Immature natural killer cell (primary cell): ENCODE measurements around the gene CIRBP. TPM values are rescaled to one million over a fixed set of nuclear protein-coding genes. Genes with fewer than 3 reads are reported as not detected.

Experiments used
- DNase-seq, 3 donors: peaks; one replicate each; pipeline ENCODE4 v3.0.0; 2022; ENCODE audit warnings: mixed read lengths in 1 of 3
- H3K27ac Mint-ChIP-seq, 6 donors: one replicate each; pipeline ENCODE4 v1.8.0; 2020; ENCODE audit warnings: mixed read lengths in 6 of 6, mild to moderate bottlenecking in 5 of 6, inconsistent platforms in 4 of 6, moderate library complexity in 3 of 6
- H3K27me3 Mint-ChIP-seq, 3 donors: one replicate each; pipeline ENCODE4 v1.8.0; 2020 to 2021; ENCODE audit warnings: low read depth in 3 of 3, mild to moderate bottlenecking in 3 of 3, mixed read lengths in 3 of 3, moderate library complexity in 3 of 3, inconsistent platforms in 1 of 3
- H3K36me3 Mint-ChIP-seq, 3 donors: one replicate each; pipeline ENCODE4 v1.8.0; 2020; ENCODE audit warnings: mixed read lengths in 3 of 3, inconsistent platforms in 2 of 3, mild to moderate bottlenecking in 2 of 3
- H3K4me1 Mint-ChIP-seq, 2 donors: one replicate each; pipeline ENCODE4 v1.8.0; 2020; ENCODE audit warnings: inconsistent platforms in 2 of 2, mild to moderate bottlenecking in 2 of 2, mixed read lengths in 2 of 2, moderate library complexity in 1 of 2
- H3K4me3 Mint-ChIP-seq, 5 donors: one replicate each; pipeline ENCODE4 v1.8.0; 2020; ENCODE audit warnings: mild to moderate bottlenecking in 5 of 5, mixed read lengths in 5 of 5, inconsistent platforms in 3 of 5, moderate library complexity in 3 of 5
- H3K9me3 Mint-ChIP-seq, 6 donors: one replicate each; pipeline ENCODE4 v1.8.0; 2020; ENCODE audit warnings: mild to moderate bottlenecking in 6 of 6, mixed read lengths in 6 of 6, inconsistent platforms in 4 of 6, moderate library complexity in 3 of 6
- polyA plus RNA-seq, 3 donors: library from polyadenylated mRNA; unstranded; fragments of 300-500 nt; fragmentation: Illumina TruSeq; gene quantifications; one replicate each; pipeline ENCODE4 v1.2.3, GENCODE V29; 2021

The CIRBP gene
- polyA plus RNA-seq, 3 donors from 2014 or later: 146 to 246 (median 197) TPM

DNA sequence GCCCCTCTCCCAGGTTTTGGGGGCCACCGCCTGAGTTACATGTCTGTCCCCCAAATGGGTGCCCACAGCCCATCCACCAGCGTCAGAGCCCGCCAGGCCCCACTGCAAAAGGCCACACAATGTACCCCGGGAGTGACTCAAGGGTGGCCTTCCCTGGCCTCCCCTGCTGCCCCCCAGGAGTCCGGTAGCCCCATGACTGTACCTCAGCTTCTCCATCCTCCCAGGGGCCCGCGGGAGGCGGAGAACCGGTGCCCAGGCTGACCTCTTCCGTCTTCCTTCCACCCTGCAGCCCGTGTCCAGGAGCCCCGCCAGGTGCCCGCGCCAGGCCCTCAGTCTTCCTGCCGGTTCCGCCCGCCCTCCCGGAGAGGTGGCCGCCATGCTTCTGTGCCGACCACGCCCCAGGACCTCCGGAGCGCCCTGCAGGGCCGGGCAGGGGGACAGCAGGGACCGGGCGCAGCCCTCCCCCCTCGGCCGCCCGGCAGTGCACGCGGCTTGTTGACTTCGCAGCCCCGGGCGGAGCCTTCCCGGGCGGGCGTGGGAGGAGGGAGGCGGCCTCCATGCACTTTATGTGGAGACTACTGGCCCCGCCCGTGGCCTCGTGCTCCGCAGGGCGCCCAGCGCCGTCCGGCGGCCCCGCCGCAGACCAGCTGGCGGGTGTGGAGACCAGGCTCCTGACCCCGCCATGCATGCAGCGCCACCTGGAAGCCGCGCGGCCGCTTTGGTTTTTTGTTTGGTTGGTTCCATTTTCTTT is 41.7 kb upstream of the CIRBP start:
- H3K4me3 Mint-ChIP-seq: no peak overlapping the region
- H3K36me3 Mint-ChIP-seq: no peaks in the 10 kb centered on the region
- no peaks in the 10 kb centered on the region for H3K9me3 Mint-ChIP-seq
- no peaks in the 10 kb centered on the region for H3K4me1 Mint-ChIP-seq
- H3K27me3 Mint-ChIP-seq: peaks cover 0 to 2% (median 1%) of the 10 kb centered on the region in 3 donors
- no peak for DNase-seq
- no peak overlapping the region for H3K27ac Mint-ChIP-seq

GRCh38 chr19:1228161-1228957 is 40.8 kb upstream of the CIRBP start:
- Mint-ChIP-seq H3K36me3 (no peaks in the 10 kb centered on the region), H3K4me1 (no peaks in the 10 kb centered on the region), H3K27me3 (peaks cover 0 to 4% (median 1%) of the 10 kb centered on the region in 3 donors), H3K27ac (no peak overlapping the region), H3K4me3 (no peak overlapping the region), H3K9me3 (no peaks in the 10 kb centered on the region)
- DNase-seq: no peak

GRCh38 chr19:1229056-1229923 is 39.8 kb upstream of the CIRBP start:
- Mint-ChIP-seq H3K4me1 (no peaks in the 10 kb centered on the region), H3K27ac (no peak overlapping the region), H3K27me3 (peaks cover 0 to 4% (median 3%) of the 10 kb centered on the region in 3 donors), H3K36me3 (no peaks in the 10 kb centered on the region), H3K4me3 (no peak overlapping the region), H3K9me3 (no peaks in the 10 kb centered on the region)
- no peak for DNase-seq

- Mint-ChIP-seq H3K4me1 (no peaks in the 10 kb centered on the region), H3K27ac (no peak overlapping the region), H3K36me3 (no peaks in the 10 kb centered on the region), H3K4me3 (no peak overlapping the region), H3K27me3 (peaks cover 0 to 4% (median 3%) of the 10 kb centered on the region in 3 donors), H3K9me3 (no peaks in the 10 kb centered on the region)
- no peak for DNase-seq
Measured at GRCh38 chr19:1229924-1230782, 39.0 kb upstream of the CIRBP start.

- H3K4me3 Mint-ChIP-seq: no peak overlapping the region
- H3K9me3 Mint-ChIP-seq: no peaks in the 10 kb centered on the region
- H3K27me3 Mint-ChIP-seq: peaks cover 0 to 5% (median 3%) of the 10 kb centered on the region in 3 donors
- H3K36me3 Mint-ChIP-seq: no peaks in the 10 kb centered on the region
- DNase-seq: no peak
- H3K27ac Mint-ChIP-seq: no peak overlapping the region
- H3K4me1 Mint-ChIP-seq: no peaks in the 10 kb centered on the region
Measured at GRCh38 chr19:1230783-1231489, 38.2 kb upstream of the CIRBP start.

DNA sequence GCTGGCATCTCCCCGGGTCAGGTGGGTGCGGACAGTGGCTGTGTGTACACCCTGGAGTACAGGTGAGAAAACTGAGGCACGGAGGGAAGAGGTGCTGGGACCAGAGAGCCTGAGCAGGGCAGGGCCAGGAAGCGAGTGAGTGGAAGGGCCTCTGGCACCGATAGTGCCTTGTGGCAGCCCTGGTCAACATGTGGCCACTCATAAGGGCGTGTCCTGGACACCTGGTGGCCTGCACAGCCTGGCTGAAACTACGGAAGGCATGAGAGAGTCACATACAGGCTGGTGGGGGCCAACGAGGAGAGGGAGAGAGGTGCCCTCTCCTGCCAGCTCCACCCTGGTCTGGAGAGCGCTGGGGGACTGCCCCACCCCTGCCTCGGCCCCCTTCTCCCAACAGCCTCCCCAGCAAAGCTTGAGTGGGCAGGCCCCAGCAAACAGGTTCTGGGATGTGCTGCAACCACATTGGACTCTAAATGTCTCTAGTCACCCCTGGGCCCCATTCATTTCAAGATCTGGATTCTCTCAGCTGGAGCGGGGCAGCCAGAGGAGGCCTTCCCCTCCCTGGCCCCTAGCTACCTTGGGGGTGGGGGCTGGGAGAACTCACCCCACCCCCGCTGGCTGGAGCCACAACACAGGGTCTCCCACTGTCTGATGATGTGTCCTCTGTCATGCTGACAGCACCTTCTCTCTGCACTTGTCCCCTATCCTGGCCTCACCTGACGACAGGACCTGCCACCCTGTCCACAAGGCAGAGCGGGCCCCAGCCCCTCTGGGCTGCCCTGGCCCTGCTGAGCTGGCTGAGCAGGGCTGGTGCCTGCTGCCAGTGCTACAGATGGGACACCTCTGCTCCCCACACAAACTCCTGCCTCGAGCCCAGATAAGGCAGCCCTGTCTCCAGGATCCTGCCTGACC is 37.1 kb upstream of the CIRBP start:
- Mint-ChIP-seq H3K9me3 (no peaks in the 10 kb centered on the region), H3K36me3 (no peaks in the 10 kb centered on the region), H3K4me3 (no peak overlapping the region), H3K27me3 (peaks cover 0 to 5% (median 3%) of the 10 kb centered on the region in 3 donors), H3K27ac (peak overlapping the region in 2 of 6 donors; percentile 49 to 58), H3K4me1 (no peaks in the 10 kb centered on the region)
- no peak for DNase-seq

DNA sequence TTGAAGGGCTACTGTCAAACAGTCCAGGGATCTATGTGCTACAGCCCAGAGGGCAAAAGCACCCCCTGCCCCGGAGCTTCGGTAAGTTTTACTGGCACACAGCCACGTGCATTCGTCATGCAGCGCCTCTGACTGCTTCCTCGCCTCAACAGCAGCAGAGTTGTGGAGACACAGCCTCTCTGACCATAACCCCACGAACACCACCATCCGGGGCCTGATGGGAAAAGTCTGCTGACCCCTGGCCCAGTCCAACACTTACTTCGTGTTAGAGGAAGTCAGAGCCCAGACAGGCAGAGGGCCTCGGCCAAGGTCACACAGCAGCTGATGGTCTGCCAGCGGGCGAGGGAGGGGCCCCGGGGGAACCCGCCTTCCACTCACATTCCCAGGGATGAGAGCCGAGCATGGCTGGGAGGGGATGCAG is 36.5 kb upstream of the CIRBP start:
- no peak for DNase-seq
- Mint-ChIP-seq H3K27ac (peak overlapping the region in 2 of 6 donors; percentile 49 to 58), H3K27me3 (peaks cover 0 to 5% (median 3%) of the 10 kb centered on the region in 3 donors), H3K36me3 (no peaks in the 10 kb centered on the region), H3K4me3 (no peak overlapping the region), H3K9me3 (no peaks in the 10 kb centered on the region), H3K4me1 (no peaks in the 10 kb centered on the region)

- no peak for DNase-seq
- Mint-ChIP-seq H3K4me3 (no peak overlapping the region), H3K4me1 (peaks cover 0 to 1% of the 10 kb centered on the region in 2 donors), H3K27me3 (peaks cover 0 to 7% (median 3%) of the 10 kb centered on the region in 3 donors), H3K36me3 (no peaks in the 10 kb centered on the region), H3K27ac (no peak overlapping the region), H3K9me3 (no peaks in the 10 kb centered on the region)
Measured at GRCh38 chr19:1233115-1233667, 35.9 kb upstream of the CIRBP start.

- Mint-ChIP-seq H3K36me3 (no peaks in the 10 kb centered on the region), H3K27ac (no peak overlapping the region), H3K9me3 (no peaks in the 10 kb centered on the region), H3K4me1 (peaks cover 10 to 12% of the 10 kb centered on the region in 2 donors), H3K4me3 (no peak overlapping the region), H3K27me3 (peaks cover 4 to 16% (median 13%) of the 10 kb centered on the region in 3 donors)
- DNase-seq: no peak
Measured at GRCh38 chr19:1234051-1234954, 34.8 kb upstream of the CIRBP start.

DNA sequence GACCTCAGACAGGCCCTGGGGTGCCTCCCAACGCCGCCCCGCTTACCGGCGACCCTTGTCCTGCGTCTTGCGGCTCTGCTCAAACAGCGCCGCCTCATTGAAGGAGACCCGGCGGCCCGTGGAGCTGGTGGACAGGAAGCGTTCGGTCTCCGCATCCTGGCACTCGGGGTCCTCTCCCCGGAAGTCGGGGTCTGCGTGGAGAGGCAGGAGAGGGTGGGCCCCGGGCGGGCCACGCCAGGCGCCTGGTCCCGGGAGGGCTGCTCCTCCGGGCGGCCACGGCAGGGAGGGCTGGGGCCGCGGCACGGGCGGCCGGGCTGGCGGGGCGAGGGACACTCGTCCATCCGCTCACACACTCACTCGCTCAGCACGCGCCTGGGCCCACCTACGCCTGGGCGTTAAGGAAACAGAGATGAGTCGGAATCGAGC is 34.2 kb upstream of the CIRBP start:
- H3K4me3 Mint-ChIP-seq: no peak overlapping the region
- peaks cover 4 to 18% (median 13%) of the 10 kb centered on the region in 3 donors for H3K27me3 Mint-ChIP-seq
- H3K4me1 Mint-ChIP-seq: peaks cover 12 to 13% of the 10 kb centered on the region in 2 donors
- DNase-seq: no peak
- no peaks in the 10 kb centered on the region for H3K9me3 Mint-ChIP-seq
- H3K36me3 Mint-ChIP-seq: no peaks in the 10 kb centered on the region
- no peak overlapping the region for H3K27ac Mint-ChIP-seq
